ENCODE data around the gene ZC3H12D. TPM values are rescaled to one million over a fixed set of nuclear protein-coding genes. Genes with fewer than 3 reads are reported as not detected.
"Not testable (repeated sequence)": the region's sequence is repeated elsewhere in the genome, so short reads cannot be mapped to it uniquely, and the experiment has no call there.

ZC3H12D gene
- polyA plus RNA-seq, 1 of the 3 experiments (the other 2 are of a cell fraction), result 0.03 TPM

GRCh38 chr6:149501201-149501600 lies 16.4 kb upstream of the ZC3H12D start (continued):
- TF ChIP-seq FOSL2 (IDR thresholded peaks at IDR 0.05; ENCODE audit: borderline replicate concordance, low read depth), result no peak

GRCh38 chr6:149500096-149500495 lies 15.3 kb upstream of the ZC3H12D start:
- Histone ChIP-seq H3K9me2 (no peaks in the 10 kb centered on the region), H3F3A (replicated peaks; ENCODE audit: insufficient read depth) (peaks cover 15% of the 10 kb centered on the region), H3K4me3 (ENCODE audit: low read depth in 2 of 2, low read length in 1 of 2) (no peak overlapping the region), H3K9ac (no peak overlapping the region), H3K36me3 (replicated peaks in 1 of 2; ENCODE audit: control insufficient read depth in 1 of 2, insufficient read depth in 2 of 2, low read length in 1 of 2) (peaks cover 12 to 22% of the 10 kb centered on the region in 2 experiments), H3K4me1 (ENCODE audit: control insufficient read depth in 1 of 2, insufficient read depth in 2 of 2, low read depth in 1 of 2, low read length in 1 of 2) (no peaks in the 10 kb centered on the region), H3K27ac (ENCODE audit: low read depth in 2 of 2, low read length in 1 of 2) (no peak overlapping the region), H4K20me1 (ENCODE audit: insufficient read depth) (no peaks in the 10 kb centered on the region), H2AFZ (ENCODE audit: low read depth) (no peak overlapping the region), H3K27me3 (ENCODE audit: insufficient read depth) (no peaks in the 10 kb centered on the region), H3K9me3 (no peaks in the 10 kb centered on the region), H3K79me2 (ENCODE audit: insufficient read depth) (no peaks in the 10 kb centered on the region), H3K4me2 (no peak overlapping the region)
- no peak for DNase-seq
- ChIA-PET POLR2A (no interaction called here), CTCF (interaction anchor here (1.5 kb wide), 1 partner anchor 17 kb away, joined by 3 read pairs; no protein-coding TSS in a partner anchor)
- TF ChIP-seq NFIC (IDR thresholded peaks at IDR 0.05; ENCODE audit: borderline replicate concordance), result no peak
- WGBS (ENCODE audit: low lambda C conversion rate), result 100% methylated on average over 1 of the region's 1 CpG

GRCh38 chr6:149499066-149499465 lies 14.3 kb upstream of the ZC3H12D start:
- no peak overlapping the region for H3K9ac ChIP-seq
- H3K4me1 ChIP-seq (ENCODE audit: control insufficient read depth in 1 of 2, insufficient read depth in 2 of 2, low read depth in 1 of 2, low read length in 1 of 2), result no peaks in the 10 kb centered on the region
- no peaks in the 10 kb centered on the region for H3K9me3 ChIP-seq
- H3K4me3 ChIP-seq (ENCODE audit: low read depth in 2 of 2, low read length in 1 of 2), result no peak overlapping the region
- peaks cover 4 to 13% of the 10 kb centered on the region in 2 experiments for H3K36me3 ChIP-seq (replicated peaks in 1 of 2; ENCODE audit: control insufficient read depth in 1 of 2, insufficient read depth in 2 of 2, low read length in 1 of 2)
- TF ChIP-seq JUND (IDR thresholded peaks at IDR 0.05) (0 out of 2 replicates have a peak, but pooled peaks have one; percentile 10), RXRA (IDR thresholded peaks at IDR 0.05; ENCODE audit: borderline replicate concordance, low read depth) (no peak), TCF12 (IDR thresholded peaks at IDR 0.05) (peak; percentile 27; the same call in 1 of the 2 replicates)
- H3K27me3 ChIP-seq (ENCODE audit: insufficient read depth), result no peaks in the 10 kb centered on the region
- no peaks in the 10 kb centered on the region for H3K79me2 ChIP-seq (ENCODE audit: insufficient read depth)
- 72% methylated on average over 3 of the region's 3 CpGs for WGBS (ENCODE audit: low lambda C conversion rate)
- DNase-seq, result no peak
- H2AFZ ChIP-seq (ENCODE audit: low read depth), result no peak overlapping the region
- no peak overlapping the region for H3K4me2 ChIP-seq
- ChIA-PET CTCF (interaction anchor here (1.5 kb wide), 1 partner anchor 18 kb away, joined by 3 read pairs; no protein-coding TSS in a partner anchor), POLR2A (no interaction called here)
- H3K27ac ChIP-seq (ENCODE audit: low read depth in 2 of 2, low read length in 1 of 2), result no peak overlapping the region; a peak in 1 of 4 replicates
- H3F3A ChIP-seq (replicated peaks; ENCODE audit: insufficient read depth), result peaks cover 15% of the 10 kb centered on the region
- H4K20me1 ChIP-seq (ENCODE audit: insufficient read depth), result no peaks in the 10 kb centered on the region
- H3K9me2 ChIP-seq, result no peaks in the 10 kb centered on the region

GRCh38 chr6:149497365-149497764 lies 12.6 kb upstream of the ZC3H12D start:
- Histone ChIP-seq H3K79me2 (ENCODE audit: insufficient read depth) (no peaks in the 10 kb centered on the region), H3K27ac (ENCODE audit: low read depth in 2 of 2, low read length in 1 of 2) (no peak overlapping the region), H3K27me3 (ENCODE audit: insufficient read depth) (no peaks in the 10 kb centered on the region), H3K4me1 (ENCODE audit: control insufficient read depth in 1 of 2, insufficient read depth in 2 of 2, low read depth in 1 of 2, low read length in 1 of 2) (no peaks in the 10 kb centered on the region), H3K4me3 (ENCODE audit: low read depth in 2 of 2, low read length in 1 of 2) (no peak overlapping the region), H3K9me2 (no peaks in the 10 kb centered on the region), H3K36me3 (replicated peaks in 1 of 2; ENCODE audit: control insufficient read depth in 1 of 2, insufficient read depth in 2 of 2, low read length in 1 of 2) (peaks cover 0 to 12% of the 10 kb centered on the region in 2 experiments), H3K4me2 (no peak overlapping the region), H3K9ac (no peak overlapping the region), H4K20me1 (ENCODE audit: insufficient read depth) (no peaks in the 10 kb centered on the region), H2AFZ (ENCODE audit: low read depth) (no peak overlapping the region), H3F3A (replicated peaks; ENCODE audit: insufficient read depth) (peaks cover 15% of the 10 kb centered on the region), H3K9me3 (no peaks in the 10 kb centered on the region)
- ChIA-PET POLR2A (no interaction called here), CTCF (no interaction called here)
- TF ChIP-seq TCF12 (IDR thresholded peaks at IDR 0.05) (no peak), EP300 (IDR thresholded peaks at IDR 0.05; ENCODE audit: borderline replicate concordance in 1 of 2, low read depth in 1 of 2, low read length in 1 of 2) (no peak), NFIC (IDR thresholded peaks at IDR 0.05; ENCODE audit: borderline replicate concordance) (no peak), EZH2phosphoT487 (IDR thresholded peaks at IDR 0.05; ENCODE audit: borderline replicate concordance, low read depth) (no peak), YY1 (IDR thresholded peaks at IDR 0.05; ENCODE audit: low read depth) (no peak), FOXJ3 (CRISPR knock-in tag; IDR thresholded peaks at IDR 0.05) (no peak), REST (IDR thresholded peaks at IDR 0.05; ENCODE audit: low read depth, low read length) (no peak)
- DNase-seq, result no peak
- WGBS (ENCODE audit: low lambda C conversion rate), result 96% methylated on average over 2 of the region's 2 CpGs

GRCh38 chr6:149496597-149496996 lies 11.8 kb upstream of the ZC3H12D start:
- H3K27ac ChIP-seq (ENCODE audit: low read depth in 2 of 2, low read length in 1 of 2); H3K4me3 ChIP-seq (ENCODE audit: low read depth in 2 of 2, low read length in 1 of 2); H3K79me2 ChIP-seq (ENCODE audit: insufficient read depth); H3K27me3 ChIP-seq (ENCODE audit: insufficient read depth); H4K20me1 ChIP-seq (ENCODE audit: insufficient read depth); H3K9ac ChIP-seq; POLR2A ChIA-PET; H3K4me2 ChIP-seq; H3K9me2 ChIP-seq; DNase-seq; H3K9me3 ChIP-seq; H3K4me1 ChIP-seq (ENCODE audit: control insufficient read depth in 1 of 2, insufficient read depth in 2 of 2, low read depth in 1 of 2, low read length in 1 of 2); H2AFZ ChIP-seq (ENCODE audit: low read depth): not testable (repeated sequence)
- peaks cover 12% of the 10 kb centered on the region for H3F3A ChIP-seq (replicated peaks; ENCODE audit: insufficient read depth)
- 70% methylated on average over 6 of the region's 6 CpGs for WGBS (ENCODE audit: low lambda C conversion rate)
- peaks cover 0 to 12% of the 10 kb centered on the region in 2 experiments for H3K36me3 ChIP-seq (replicated peaks in 1 of 2; ENCODE audit: control insufficient read depth in 1 of 2, insufficient read depth in 2 of 2, low read length in 1 of 2)
- CTCF ChIA-PET, result interaction anchor here (0.9 to 1.2 kb wide), 3 partner anchors 12 to 468 kb away, joined by 3 to 4 read pairs (median 4); no protein-coding TSS in a partner anchor
